ENCODE measurements around the gene LMF1.

DNA sequence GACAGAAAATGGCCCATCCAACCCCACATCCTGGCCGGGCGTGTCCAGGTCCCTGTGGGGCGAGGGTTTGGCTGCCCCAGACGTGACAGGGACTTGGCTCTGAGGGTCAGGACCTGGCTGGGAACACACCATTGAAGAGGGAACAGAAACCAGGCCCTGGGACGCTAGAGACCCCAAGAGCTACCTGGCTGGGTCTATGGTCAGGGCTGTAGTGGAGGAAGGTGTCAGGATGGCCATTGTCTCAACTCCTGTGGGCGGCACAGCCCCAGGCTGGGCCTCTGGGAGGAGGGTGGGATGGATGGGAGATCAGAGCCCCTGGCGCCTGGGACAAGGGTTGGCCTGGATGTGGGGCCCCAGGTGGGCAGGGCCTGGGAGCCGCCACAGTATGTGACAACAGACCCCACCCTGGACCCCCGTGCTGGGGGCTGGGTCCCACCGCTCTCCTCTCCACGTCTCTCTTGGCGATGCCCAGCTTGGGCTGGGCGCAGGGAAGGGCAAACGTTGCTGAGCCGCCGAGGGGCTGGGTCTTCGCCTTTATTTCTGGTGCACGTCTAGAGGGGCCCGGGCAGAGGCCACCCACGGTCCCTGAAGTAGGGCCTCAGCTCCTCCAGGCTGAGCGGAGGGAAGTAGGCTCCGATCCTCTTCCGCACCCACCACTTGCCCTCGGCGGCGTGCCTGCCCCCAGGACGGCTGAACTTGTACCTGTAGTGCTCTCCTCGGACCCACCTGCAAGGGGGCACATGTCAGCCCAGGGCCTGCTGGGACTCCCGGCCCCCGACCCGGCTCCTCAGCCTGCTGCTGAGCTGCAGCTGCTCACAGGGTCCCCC, 116.6 kb downstream of the LMF1 start:
- TF ChIP-seq, protein P1, sequence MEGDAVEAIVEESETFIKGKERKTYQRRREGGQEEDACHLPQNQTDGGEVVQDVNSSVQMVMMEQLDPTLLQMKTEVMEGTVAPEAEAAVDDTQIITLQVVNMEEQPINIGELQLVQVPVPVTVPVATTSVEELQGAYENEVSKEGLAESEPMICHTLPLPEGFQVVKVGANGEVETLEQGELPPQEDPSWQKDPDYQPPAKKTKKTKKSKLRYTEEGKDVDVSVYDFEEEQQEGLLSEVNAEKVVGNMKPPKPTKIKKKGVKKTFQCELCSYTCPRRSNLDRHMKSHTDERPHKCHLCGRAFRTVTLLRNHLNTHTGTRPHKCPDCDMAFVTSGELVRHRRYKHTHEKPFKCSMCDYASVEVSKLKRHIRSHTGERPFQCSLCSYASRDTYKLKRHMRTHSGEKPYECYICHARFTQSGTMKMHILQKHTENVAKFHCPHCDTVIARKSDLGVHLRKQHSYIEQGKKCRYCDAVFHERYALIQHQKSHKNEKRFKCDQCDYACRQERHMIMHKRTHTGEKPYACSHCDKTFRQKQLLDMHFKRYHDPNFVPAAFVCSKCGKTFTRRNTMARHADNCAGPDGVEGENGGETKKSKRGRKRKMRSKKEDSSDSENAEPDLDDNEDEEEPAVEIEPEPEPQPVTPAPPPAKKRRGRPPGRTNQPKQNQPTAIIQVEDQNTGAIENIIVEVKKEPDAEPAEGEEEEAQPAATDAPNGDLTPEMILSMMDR (IDR thresholded peaks at IDR 0.05; ENCODE audit: low read depth, low read length, poor library complexity, severe bottlenecking), result no peak
- TF ChIP-seq EZH2phosphoT487 (IDR thresholded peaks at IDR 0.05; ENCODE audit: borderline replicate concordance, low read length), result no peak

All from DOHH2 (cell line).